Hepatocyte (in vitro differentiated cells): Measurements from ENCODE around the gene BMPR1A. TPM values are rescaled to one million over a fixed set of nuclear protein-coding genes. Genes with fewer than 3 reads are reported as not detected.
"Not testable (repeated sequence)": the region's sequence is repeated elsewhere in the genome, so short reads cannot be mapped to it uniquely, and the experiment has no call there.

Experiments
- DNase-seq: peaks from one replicate; pipeline ENCODE4 v3.0.0-alpha.2; 2016; ENCODE audit warnings: low spot score
- H2AFZ ChIP-seq: fragments of 200-600 bp; sonication (generic); 2 replicates; pipeline ENCODE4 v1.6.0; 2016; ENCODE audit warnings: antibody characterized with exemption, mild to moderate bottlenecking
- H3K27ac ChIP-seq: fragments of 200-600 bp; sonication (generic); 2 replicates; pipeline ENCODE4 v1.5.1; 2016; ENCODE audit warnings: mild to moderate bottlenecking
- H3K27me3 ChIP-seq: fragments of 200-600 bp; sonication (generic); 2 replicates; pipeline ENCODE4 v1.6.1; 2016
- H3K36me3 ChIP-seq: fragments of 200-600 bp; sonication (generic); replicated peaks from 2 replicates; pipeline ENCODE4 v1.5.1; 2016; ENCODE audit warnings: low read depth; ENCODE audit not compliant: insufficient read depth
- H3K4me1 ChIP-seq: fragments of 200-600 bp; sonication (generic); 2 replicates; pipeline ENCODE4 v1.5.1; 2016; ENCODE audit warnings: mild to moderate bottlenecking, moderate library complexity; ENCODE audit not compliant: insufficient read depth
- H3K4me2 ChIP-seq: fragments of 200-600 bp; sonication (generic); 2 replicates; pipeline ENCODE4 v1.6.0; 2016
- H3K4me3 ChIP-seq: fragments of 200-600 bp; sonication (generic); 2 replicates; pipeline ENCODE4 v1.5.1; 2016; ENCODE audit warnings: mild to moderate bottlenecking
- H3K79me2 ChIP-seq: fragments of 200-600 bp; sonication (generic); 2 replicates; pipeline ENCODE4 v1.6.0; 2017; ENCODE audit warnings: mild to moderate bottlenecking
- H3K9me2 ChIP-seq: fragments of 200-600 bp; sonication (generic); replicated peaks from 2 replicates; pipeline ENCODE4 v1.6.0; 2017; ENCODE audit warnings: mild to moderate bottlenecking; ENCODE audit not compliant: insufficient read depth
- H3K9me3 ChIP-seq: fragments of 200-600 bp; sonication (generic); 2 replicates; pipeline ENCODE4 v1.5.1; 2016; ENCODE audit warnings: low read depth, mild to moderate bottlenecking
- H4K20me1 ChIP-seq: fragments of 200-600 bp; sonication (generic); 2 replicates; pipeline ENCODE4 v1.6.0; 2016; ENCODE audit warnings: mild to moderate bottlenecking; ENCODE audit not compliant: insufficient read depth, poor library complexity, severe bottlenecking
- CTCF ChIP-seq: fragments of 200-600 bp; sonication (generic); IDR thresholded peaks from 2 replicates; pipeline ENCODE4 v1.5.1; 2016; ENCODE audit warnings: antibody characterized with exemption, mild to moderate bottlenecking; ENCODE audit not compliant: poor library complexity
- EZH2 ChIP-seq: fragments of 200-600 bp; sonication (generic); IDR thresholded peaks from 2 replicates; pipeline ENCODE4 v1.6.1; 2016; ENCODE audit warnings: antibody characterized with exemption, mild to moderate bottlenecking, borderline replicate concordance
- EZH2phosphoT487 ChIP-seq: fragments of 200-600 bp; sonication (generic); IDR thresholded peaks from one replicate; pipeline ENCODE4 v1.6.1; 2018; ENCODE audit warnings: antibody characterized with exemption, mild to moderate bottlenecking, low read depth, moderate library complexity; ENCODE audit not compliant: unreplicated experiment, severe bottlenecking
- WGBS: methylation state at CpG from one replicate; pipeline ENCODE4 v1.1.6; 2016; ENCODE audit warnings: low lambda C conversion rate; ENCODE audit errors: missing lambda C conversion rate; 5-methylcytosine and 5-hydroxymethylcytosine counted together
- polyA plus RNA-seq: library from polyadenylated mRNA; unstranded; fragments of >200 nt; fragmentation: Nextera tagmentation; extraction: Ambion mirVana; gene quantifications from 2 replicates; pipeline ENCODE4 v1.2.1, GENCODE V29; 2016
- total RNA-seq: library from RNA; depleted of rRNA; stranded (reverse); fragments of >200 nt; gene quantifications from 2 replicates; pipeline ENCODE4 v1.2.3, GENCODE V29; 2014

BMPR1A gene
- total and polyA plus RNA-seq, 2 experiments from 2014 or later, result 25.1 to 58.0 TPM

- WGBS, result 97% methylated on average over 5 of the region's 5 CpGs
- no peak for TF ChIP-seq EZH2
- no peak for TF ChIP-seq CTCF
- no peak for TF ChIP-seq EZH2phosphoT487
- Histone ChIP-seq H3K36me3 (no peaks in the 10 kb centered on the region), H3K79me2 (no peaks in the 10 kb centered on the region), H3K9me3 (no peaks in the 10 kb centered on the region), H2AFZ (no peak overlapping the region), H3K4me3 (no peak overlapping the region), H3K4me1 (peaks cover 10% of the 10 kb centered on the region), H3K27ac (no peak overlapping the region), H3K9me2 (no peaks in the 10 kb centered on the region), H3K27me3 (no peaks in the 10 kb centered on the region), H3K4me2 (no peak overlapping the region), H4K20me1 (no peaks in the 10 kb centered on the region)
- no peak for DNase-seq
Measured at GRCh38 chr10:86976362-86977056, 220.1 kb downstream of the BMPR1A start.

GRCh38 chr10:86978457-86978856, 222.0 kb downstream of the BMPR1A start:
- H3K9me3 ChIP-seq, H3K27me3 ChIP-seq, H3K27ac ChIP-seq, H2AFZ ChIP-seq, H3K4me1 ChIP-seq, H3K79me2 ChIP-seq, H3K4me2 ChIP-seq, H3K4me3 ChIP-seq, DNase-seq, H3K36me3 ChIP-seq, H3K9me2 ChIP-seq, H4K20me1 ChIP-seq: not testable (repeated sequence)
- 74% methylated on average over 3 of the region's 3 CpGs for WGBS

- Histone ChIP-seq H3K36me3 (no peaks in the 10 kb centered on the region), H2AFZ (no peak overlapping the region), H3K4me1 (peaks cover 3% of the 10 kb centered on the region), H3K4me3 (no peak overlapping the region), H3K27ac (no peak overlapping the region), H4K20me1 (no peaks in the 10 kb centered on the region), H3K9me3 (no peaks in the 10 kb centered on the region), H3K27me3 (no peaks in the 10 kb centered on the region), H3K4me2 (no peak overlapping the region), H3K79me2 (no peaks in the 10 kb centered on the region), H3K9me2 (no peaks in the 10 kb centered on the region)
- 95% methylated on average over 4 of the region's 4 CpGs for WGBS
- TF ChIP-seq EZH2phosphoT487, result no peak
- TF ChIP-seq CTCF, result no peak
- TF ChIP-seq EZH2, result no peak
- DNase-seq, result no peak
Measured at GRCh38 chr10:86979296-86979818, 222.9 kb downstream of the BMPR1A start.

DNA sequence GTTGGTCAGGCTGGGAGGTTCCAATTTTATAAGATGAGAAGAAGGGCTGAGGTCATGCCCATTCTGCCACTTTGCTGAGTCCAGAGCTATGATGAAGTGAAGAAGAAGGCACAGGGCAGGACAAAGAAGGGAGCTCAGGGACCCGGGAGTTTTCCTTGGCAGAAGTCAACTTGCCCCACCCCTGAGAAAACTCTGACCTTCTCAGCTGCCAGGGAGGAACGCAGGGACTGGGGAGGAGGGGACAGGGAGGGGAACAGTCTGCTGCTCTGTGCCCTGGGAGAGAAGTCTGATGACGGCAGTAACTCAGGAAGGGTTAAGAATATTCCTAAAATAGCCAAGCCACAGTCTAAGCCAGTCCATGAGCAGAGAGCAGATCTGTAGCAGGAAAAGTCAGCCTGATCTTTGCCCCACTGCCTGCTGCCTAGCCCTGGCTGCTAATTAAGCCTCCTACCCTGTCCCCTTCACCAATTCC, 223.6 kb downstream of the BMPR1A start:
- Histone ChIP-seq H3K4me2 (no peak overlapping the region), H3K27ac (no peak overlapping the region), H4K20me1 (no peaks in the 10 kb centered on the region), H3K9me3 (no peaks in the 10 kb centered on the region), H3K4me3 (no peak overlapping the region), H2AFZ (no peak overlapping the region), H3K4me1 (peaks cover 3% of the 10 kb centered on the region), H3K79me2 (no peaks in the 10 kb centered on the region), H3K36me3 (no peaks in the 10 kb centered on the region), H3K27me3 (no peaks in the 10 kb centered on the region), H3K9me2 (no peaks in the 10 kb centered on the region)
- no peak for TF ChIP-seq CTCF
- TF ChIP-seq EZH2phosphoT487, result no peak
- no peak for TF ChIP-seq EZH2
- peak; percentile 5 for DNase-seq
- WGBS, result 46% methylated on average over 3 of the region's 3 CpGs

- not testable (repeated sequence) for H3K4me1 ChIP-seq, H3K27me3 ChIP-seq, H3K36me3 ChIP-seq, H3K79me2 ChIP-seq, H3K9me2 ChIP-seq, H4K20me1 ChIP-seq, H3K27ac ChIP-seq, H3K4me3 ChIP-seq, DNase-seq, H3K4me2 ChIP-seq, H2AFZ ChIP-seq, H3K9me3 ChIP-seq
- WGBS, result 67% methylated on average over 6 of the region's 6 CpGs
Measured at GRCh38 chr10:86981020-86981419, 224.6 kb downstream of the BMPR1A start.
